Measurements from ENCODE around the gene POU2F3. TPM values are rescaled to one million over a fixed set of nuclear protein-coding genes. Genes with fewer than 3 reads are reported as not detected.

Gene POU2F3
- total and polyA plus RNA-seq, 2 of the 13 experiments (the other 11 are each of a cell fraction or from before 2014, with no cell fraction given) = not detected

DNA sequence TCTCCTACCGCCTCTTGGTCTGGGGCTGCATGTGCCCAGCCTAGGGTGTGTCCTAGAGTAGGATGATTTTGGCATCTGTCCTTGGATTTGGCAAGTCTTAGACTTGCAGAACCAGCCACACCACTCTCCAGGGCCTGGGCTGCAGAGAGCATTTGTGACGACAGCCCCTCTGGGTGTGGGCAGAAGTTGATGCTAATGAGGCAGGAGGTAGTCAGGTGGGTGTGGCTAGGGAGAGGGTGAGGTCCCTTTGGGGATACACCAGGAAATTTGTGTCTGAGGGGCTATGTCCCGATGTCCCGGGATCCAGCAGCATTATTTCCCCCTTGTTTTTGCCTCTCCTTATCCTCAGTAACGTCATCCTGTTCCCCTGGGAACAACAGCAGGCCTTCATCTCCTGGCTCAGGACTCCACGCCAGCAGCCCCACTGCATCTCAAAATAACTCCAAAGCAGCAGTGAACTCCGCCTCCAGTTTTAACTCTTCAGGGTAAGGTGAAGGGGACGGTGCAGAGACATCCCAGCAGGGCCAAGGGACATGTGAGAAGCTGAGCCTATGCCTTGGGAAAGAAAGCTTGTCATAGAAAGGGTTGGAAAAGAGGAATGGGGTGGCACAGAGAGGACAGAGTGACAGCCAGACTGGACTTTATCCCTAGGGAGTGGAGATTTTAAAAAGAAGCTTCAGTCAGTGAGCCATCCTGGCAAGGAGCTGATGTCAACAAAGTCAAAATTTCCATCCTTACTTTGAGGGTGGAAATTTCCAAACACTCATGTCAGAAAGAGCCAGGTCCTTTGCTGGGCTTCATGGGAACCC is 77.1 kb downstream of the POU2F3 start:
- no peak for ATAC-seq
- Histone ChIP-seq H3K9me3 (ENCODE audit: low read length) (no peaks in the 10 kb centered on the region), H3K27ac (ENCODE audit: extremely low read length, insufficient read depth, low read length) (no peak overlapping the region), H3K27me3 (ENCODE audit: control insufficient read depth in 1 of 2, insufficient read depth in 2 of 2, low read length in 2 of 2) (peaks cover 0 to 15% of the 10 kb centered on the region in 2 experiments; a peak in 1 of 5 replicates), H3K4me1 (ENCODE audit: insufficient read depth, low read length) (peaks cover 13% of the 10 kb centered on the region; the same call in 1 of the 2 replicates), H4K20me1 (ENCODE audit: insufficient read depth, low read length) (no peaks in the 10 kb centered on the region), H3K4me3 (replicated peaks in 1 of 3; ENCODE audit: insufficient read depth in 1 of 3, low read depth in 2 of 3, low read length in 3 of 3) (no peak overlapping the region), H3K79me2 (ENCODE audit: insufficient read depth, low read length) (no peaks in the 10 kb centered on the region), H3K36me3 (replicated peaks in 1 of 2; ENCODE audit: control insufficient read depth in 1 of 2, insufficient read depth in 2 of 2, low read length in 2 of 2) (no peaks in the 10 kb centered on the region), H2AFZ (ENCODE audit: low read length) (no peak overlapping the region), H3K4me2 (ENCODE audit: low read depth, low read length) (no peak overlapping the region), H3K9ac (ENCODE audit: insufficient read depth, low read depth, low read length) (no peak overlapping the region)
- intact Hi-C loops (cut with micrococcal nuclease; ENCODE audit: unreplicated experiment) (no loop called here), in situ Hi-C loops (cut with HindIII; ENCODE audit: extremely low pct_ligation_motif_present, low pct_unique_long_range_greater_than_20kb) (no loop called here)
- no peak for DNase-seq (ENCODE audit: low spot score)
- no TSS peak for BruUV-seq (replicated peaks)
- no peak for FAIRE-seq
- WGBS (ENCODE audit: low lambda C conversion rate) = 30% methylated on average over 8 of the region's 8 CpGs
- ChIA-PET CTCF (ENCODE audit: low intra/inter-chr PET ratio, low total read pairs) (no interaction called here), POLR2A (no interaction called here)
- TF ChIP-seq, protein P1, sequence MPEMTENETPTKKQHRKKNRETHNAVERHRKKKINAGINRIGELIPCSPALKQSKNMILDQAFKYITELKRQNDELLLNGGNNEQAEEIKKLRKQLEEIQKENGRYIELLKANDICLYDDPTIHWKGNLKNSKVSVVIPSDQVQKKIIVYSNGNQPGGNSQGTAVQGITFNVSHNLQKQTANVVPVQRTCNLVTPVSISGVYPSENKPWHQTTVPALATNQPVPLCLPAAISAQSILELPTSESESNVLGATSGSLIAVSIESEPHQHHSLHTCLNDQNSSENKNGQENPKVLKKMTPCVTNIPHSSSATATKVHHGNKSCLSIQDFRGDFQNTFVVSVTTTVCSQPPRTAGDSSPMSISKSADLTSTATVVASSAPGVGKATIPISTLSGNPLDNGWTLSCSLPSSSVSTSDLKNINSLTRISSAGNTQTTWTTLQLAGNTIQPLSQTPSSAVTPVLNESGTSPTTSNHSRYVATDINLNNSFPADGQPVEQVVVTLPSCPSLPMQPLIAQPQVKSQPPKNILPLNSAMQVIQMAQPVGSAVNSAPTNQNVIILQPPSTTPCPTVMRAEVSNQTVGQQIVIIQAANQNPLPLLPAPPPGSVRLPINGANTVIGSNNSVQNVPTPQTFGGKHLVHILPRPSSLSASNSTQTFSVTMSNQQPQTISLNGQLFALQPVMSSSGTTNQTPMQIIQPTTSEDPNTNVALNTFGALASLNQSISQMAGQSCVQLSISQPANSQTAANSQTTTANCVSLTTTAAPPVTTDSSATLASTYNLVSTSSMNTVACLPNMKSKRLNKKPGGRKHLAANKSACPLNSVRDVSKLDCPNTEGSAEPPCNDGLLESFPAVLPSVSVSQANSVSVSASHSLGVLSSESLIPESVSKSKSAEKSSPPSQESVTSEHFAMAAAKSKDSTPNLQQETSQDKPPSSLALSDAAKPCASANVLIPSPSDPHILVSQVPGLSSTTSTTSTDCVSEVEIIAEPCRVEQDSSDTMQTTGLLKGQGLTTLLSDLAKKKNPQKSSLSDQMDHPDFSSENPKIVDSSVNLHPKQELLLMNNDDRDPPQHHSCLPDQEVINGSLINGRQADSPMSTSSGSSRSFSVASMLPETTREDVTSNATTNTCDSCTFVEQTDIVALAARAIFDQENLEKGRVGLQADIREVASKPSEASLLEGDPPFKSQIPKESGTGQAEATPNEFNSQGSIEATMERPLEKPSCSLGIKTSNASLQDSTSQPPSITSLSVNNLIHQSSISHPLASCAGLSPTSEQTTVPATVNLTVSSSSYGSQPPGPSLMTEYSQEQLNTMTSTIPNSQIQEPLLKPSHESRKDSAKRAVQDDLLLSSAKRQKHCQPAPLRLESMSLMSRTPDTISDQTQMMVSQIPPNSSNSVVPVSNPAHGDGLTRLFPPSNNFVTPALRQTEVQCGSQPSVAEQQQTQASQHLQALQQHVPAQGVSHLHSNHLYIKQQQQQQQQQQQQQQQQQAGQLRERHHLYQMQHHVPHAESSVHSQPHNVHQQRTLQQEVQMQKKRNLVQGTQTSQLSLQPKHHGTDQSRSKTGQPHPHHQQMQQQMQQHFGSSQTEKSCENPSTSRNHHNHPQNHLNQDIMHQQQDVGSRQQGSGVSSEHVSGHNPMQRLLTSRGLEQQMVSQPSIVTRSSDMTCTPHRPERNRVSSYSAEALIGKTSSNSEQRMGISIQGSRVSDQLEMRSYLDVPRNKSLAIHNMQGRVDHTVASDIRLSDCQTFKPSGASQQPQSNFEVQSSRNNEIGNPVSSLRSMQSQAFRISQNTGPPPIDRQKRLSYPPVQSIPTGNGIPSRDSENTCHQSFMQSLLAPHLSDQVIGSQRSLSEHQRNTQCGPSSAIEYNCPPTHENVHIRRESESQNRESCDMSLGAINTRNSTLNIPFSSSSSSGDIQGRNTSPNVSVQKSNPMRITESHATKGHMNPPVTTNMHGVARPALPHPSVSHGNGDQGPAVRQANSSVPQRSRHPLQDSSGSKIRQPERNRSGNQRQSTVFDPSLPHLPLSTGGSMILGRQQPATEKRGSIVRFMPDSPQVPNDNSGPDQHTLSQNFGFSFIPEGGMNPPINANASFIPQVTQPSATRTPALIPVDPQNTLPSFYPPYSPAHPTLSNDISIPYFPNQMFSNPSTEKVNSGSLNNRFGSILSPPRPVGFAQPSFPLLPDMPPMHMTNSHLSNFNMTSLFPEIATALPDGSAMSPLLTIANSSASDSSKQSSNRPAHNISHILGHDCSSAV (CRISPR knock-in tag; IDR thresholded peaks at IDR 0.05; ENCODE audit: borderline replicate concordance) = no peak
- TF ChIP-seq ZNF780A (CRISPR knock-in tag; IDR thresholded peaks at IDR 0.05) (no peak), SMARCE1 (IDR thresholded peaks at IDR 0.05; ENCODE audit: borderline replicate concordance) (no peak)
- TF ChIP-seq, protein P2, sequence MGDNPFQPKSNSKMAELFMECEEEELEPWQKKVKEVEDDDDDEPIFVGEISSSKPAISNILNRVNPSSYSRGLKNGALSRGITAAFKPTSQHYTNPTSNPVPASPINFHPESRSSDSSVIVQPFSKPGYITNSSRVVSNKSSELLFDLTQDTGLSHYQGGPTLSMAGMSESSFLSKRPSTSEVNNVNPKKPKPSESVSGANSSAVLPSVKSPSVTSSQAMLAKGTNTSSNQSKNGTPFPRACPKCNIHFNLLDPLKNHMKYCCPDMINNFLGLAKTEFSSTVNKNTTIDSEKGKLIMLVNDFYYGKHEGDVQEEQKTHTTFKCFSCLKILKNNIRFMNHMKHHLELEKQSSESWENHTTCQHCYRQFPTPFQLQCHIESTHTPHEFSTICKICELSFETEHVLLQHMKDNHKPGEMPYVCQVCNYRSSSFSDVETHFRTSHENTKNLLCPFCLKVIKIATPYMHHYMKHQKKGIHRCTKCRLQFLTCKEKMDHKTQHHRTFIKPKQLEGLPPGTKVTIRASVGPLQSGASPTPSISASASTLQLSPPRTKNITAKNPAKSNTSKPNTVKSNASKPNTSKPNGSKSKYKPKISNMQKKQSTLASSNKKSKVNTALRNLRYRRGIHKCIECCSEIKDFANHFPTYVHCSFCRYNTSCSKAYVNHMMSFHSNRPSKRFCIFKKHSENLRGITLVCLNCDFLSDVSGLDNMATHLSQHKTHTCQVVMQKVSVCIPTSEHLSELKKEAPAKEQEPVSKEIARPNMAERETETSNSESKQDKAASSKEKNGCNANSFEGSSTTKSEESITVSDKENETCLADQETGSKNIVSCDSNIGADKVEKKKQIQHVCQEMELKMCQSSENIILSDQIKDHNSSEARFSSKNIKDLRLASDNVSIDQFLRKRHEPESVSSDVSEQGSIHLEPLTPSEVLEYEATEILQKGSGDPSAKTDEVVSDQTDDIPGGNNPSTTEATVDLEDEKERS (CRISPR knock-in tag; IDR thresholded peaks at IDR 0.05) = no peak
- TF ChIP-seq, protein P3, sequence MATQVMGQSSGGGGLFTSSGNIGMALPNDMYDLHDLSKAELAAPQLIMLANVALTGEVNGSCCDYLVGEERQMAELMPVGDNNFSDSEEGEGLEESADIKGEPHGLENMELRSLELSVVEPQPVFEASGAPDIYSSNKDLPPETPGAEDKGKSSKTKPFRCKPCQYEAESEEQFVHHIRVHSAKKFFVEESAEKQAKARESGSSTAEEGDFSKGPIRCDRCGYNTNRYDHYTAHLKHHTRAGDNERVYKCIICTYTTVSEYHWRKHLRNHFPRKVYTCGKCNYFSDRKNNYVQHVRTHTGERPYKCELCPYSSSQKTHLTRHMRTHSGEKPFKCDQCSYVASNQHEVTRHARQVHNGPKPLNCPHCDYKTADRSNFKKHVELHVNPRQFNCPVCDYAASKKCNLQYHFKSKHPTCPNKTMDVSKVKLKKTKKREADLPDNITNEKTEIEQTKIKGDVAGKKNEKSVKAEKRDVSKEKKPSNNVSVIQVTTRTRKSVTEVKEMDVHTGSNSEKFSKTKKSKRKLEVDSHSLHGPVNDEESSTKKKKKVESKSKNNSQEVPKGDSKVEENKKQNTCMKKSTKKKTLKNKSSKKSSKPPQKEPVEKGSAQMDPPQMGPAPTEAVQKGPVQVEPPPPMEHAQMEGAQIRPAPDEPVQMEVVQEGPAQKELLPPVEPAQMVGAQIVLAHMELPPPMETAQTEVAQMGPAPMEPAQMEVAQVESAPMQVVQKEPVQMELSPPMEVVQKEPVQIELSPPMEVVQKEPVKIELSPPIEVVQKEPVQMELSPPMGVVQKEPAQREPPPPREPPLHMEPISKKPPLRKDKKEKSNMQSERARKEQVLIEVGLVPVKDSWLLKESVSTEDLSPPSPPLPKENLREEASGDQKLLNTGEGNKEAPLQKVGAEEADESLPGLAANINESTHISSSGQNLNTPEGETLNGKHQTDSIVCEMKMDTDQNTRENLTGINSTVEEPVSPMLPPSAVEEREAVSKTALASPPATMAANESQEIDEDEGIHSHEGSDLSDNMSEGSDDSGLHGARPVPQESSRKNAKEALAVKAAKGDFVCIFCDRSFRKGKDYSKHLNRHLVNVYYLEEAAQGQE (IDR thresholded peaks at IDR 0.05; ENCODE audit: borderline replicate concordance in 1 of 2, low read depth in 1 of 2, low read length in 2 of 2) = no peak
